Activated CD4-positive, alpha-beta T cell treated with anti-CD3 and anti-CD28 coated beads, Interleukin-2, Interleukin-6, amounts not matched to agents 100 ng/mL and 50 ng/mL, durations not matched to agents 16 hours and 8 hours (primary cell): Measurements from ENCODE around the gene NRP1.
"Not testable (repeated sequence)": the region's sequence is repeated elsewhere in the genome, so short reads cannot be mapped to it uniquely, and the experiment has no call there.

Source experiments
- DNase-seq: peaks from one replicate; pipeline ENCODE4 v3.0.0-alpha.2; 2020

Gene NRP1

DNA sequence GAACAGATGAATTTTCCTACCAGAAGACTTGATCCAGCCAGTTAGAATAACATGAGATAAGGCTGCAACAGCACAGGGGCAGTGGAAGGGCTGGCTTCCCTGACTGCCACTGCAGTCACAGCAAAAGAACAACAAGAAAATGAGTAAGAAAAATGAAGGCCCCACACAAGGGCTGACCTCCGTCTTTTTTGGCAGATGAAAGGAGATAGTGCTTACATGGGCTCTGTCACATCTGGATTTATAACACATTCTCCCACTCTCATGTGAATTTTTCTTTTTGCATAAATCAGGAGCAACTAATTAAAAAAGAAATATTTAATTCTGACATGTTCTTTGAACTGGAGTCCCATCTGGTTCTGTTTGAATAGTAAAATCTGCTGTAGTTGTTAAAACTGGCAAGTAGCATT lies 99.6 kb downstream of the NRP1 start:
- no peak for DNase-seq

DNA sequence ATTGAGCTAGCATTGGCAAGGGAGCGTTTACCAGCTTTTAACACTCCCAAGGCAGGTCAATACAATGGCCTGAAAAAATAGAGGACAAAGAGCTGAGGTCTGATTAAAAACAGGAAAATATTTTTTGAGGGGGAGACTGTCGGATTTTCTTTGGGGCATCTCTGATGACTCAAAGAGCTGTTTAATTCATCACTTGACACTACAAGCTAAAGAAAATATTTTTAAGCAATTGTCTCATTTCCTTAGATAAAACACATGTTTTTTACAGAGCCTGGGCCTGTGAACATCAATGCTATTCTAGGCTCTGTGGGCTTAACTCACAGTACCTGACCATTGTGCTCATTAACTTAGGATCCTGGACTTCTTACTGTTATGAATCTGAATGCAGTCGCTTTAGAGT lies 100.8 kb downstream of the NRP1 start:
- no peak for DNase-seq

DNA sequence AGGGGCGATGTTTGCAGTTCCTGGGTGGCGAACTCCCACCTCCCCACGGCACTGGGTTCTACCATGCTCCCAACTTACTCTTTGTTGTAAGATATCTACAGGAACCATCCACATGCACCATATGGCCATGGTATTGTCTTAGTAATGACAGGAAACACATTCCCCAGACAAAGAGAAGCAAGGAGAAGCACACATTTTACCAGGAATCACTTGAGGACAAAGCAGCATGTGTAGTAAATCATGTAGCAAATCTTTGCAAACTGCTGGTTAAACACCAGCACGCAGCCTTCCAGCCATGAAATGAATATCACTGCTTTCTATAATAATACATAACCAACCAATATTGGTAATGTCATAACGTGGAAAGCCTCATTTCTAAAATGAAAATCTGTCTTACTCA lies 101.2 kb downstream of the NRP1 start:
- DNase-seq: no peak

DNA sequence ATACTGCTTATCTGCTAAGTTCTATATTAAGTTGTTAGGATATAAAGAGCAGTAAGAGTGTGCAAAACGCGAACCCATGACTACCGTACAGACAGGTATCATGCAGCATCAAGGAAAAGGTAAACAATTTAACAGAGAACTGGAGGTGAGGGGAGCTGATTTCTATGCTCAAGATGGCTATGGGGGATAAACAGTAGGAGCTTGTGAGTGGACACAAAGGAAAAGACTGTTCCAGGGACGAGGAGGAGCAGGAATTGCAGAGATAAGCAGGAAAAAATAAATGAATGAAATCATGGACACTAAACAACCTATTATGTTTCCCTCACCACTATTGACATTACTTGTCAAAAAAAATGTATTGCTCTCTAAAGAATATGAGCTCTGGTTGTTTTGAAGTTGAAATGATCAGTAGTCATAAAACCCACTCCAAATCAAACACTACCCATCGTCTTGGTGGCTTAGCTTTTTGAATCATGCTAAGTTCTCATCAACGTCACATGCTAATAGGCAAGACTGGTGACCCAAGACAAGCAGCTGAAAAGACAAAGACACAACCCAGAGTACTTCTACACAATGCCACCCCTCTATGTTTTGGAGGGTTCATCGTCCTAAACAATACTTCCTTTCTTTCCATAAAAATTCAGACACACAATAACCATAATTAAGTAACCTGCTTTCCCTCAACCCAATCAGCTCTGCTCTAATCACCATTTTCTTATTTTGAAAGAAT lies 102.7 kb downstream of the NRP1 start:
- no peak for DNase-seq

DNA sequence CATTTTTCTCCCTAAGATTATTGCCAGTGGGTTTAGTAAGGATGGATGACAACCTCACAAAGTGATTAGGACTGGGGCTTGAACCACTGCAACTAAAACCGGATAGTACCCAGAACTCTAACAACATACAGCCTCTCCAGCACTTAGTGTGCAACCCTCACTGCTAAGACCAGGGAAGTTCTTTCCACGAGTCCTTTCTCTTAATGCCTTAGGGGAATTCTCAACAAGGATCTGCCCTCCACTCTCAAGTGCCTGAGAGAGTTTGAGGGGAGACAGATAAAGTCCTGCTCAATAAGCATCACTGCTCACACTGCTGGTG lies 104.6 kb downstream of the NRP1 start:
- no peak for DNase-seq

DNA sequence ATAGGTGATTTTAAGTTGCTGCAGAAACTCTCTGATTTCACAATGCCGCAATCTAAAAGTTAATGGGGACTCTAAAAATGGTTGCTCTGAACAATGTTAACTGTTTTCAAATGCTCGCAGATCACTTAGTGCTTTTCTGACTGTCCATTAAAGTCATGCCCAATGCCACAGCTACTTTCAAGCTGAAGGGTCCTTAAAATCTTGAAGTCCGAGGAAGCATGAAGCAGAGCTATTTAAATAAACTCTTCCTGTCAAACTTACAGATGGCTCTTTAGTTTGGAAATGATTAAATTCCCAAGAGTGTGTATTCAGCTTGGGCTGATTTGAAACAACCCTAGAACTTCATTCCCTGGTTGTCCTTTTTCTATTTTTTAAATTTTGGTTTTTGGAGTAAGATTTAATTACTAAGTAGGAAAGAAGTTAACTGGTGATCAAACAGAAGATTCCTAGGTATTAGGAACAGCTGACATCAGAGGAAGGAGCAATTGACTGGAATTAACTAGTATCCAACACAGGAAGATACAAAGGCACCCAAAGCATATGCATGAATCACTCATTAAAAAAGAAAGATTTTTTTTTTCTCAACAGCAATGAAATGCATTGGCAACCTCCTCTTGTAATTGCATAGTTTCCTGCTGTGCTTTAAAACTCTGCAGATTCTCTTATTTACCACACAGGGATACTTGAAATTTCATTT lies 105.1 kb downstream of the NRP1 start:
- DNase-seq: no peak

DNA sequence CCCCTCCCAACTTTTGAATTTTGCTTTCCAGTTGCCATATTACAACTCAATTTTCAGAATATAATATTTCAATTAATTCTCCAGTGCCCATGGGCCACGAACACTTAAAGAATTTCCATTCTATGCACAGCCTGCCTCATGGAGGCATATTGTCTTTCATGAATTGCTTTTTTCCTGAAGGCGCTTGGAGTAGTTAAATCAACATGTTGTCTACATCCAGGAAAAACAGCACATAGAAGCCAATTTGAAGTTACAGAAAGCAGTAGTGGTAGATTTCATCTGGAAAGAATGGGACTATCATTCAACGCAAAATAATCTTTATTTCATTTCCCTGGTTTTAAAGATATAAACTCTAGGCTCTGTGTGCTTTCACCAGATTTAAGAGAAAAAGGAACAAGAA lies 106.0 kb downstream of the NRP1 start:
- no peak for DNase-seq

DNA sequence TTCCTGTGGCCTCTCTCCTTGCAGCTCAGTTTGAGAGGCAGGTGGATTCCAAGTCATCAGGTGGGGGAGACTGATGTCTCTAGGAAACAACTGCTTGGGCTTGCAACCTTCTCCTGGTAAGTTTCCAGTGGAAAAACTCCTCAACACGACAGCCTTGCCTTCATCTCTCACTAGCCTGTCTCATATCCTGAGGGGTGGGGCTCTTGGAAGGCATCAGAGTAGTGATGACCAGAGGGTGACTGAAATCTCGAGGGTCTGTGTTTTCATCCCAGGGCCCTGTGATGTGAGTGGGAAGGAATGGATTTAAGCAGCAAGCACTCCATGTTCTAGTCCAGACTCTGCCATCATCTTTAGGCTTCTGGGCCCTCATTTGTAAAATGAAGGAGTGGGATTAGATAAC lies 107.0 kb downstream of the NRP1 start:
- no peak for DNase-seq

DNA sequence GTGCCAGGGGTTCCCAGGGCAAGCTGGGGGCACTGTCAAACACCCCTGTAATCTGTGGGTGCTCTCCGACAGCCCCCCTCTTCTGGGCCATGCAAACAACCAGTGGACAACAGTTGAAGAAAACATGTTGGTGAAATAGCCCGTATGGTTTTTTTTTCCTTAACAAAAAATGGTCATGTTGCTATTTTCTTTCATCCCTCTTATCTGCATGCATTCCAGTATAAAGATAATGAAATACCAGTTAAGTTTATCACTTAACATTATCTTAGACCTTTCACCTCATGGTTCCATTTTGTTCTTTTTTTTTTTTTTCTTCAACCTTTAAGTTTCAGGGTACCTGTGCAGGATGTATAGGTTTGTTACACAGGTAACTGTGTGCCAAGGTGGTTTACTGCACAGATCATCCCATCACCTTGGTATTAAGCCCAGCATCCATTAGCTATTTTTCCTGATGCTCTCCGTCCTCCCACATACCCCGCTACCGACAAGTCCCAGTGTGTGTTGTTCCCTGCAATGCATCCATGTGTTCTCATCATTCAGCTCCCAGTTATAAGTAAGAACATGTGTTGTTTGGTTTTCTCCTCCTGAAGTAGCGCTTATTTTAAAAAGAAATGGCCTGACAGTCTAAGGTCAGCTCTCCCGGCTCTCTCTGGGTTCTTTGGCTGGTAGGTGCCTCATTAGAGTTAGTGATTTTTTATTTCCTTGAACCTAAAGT lies 110.1 kb downstream of the NRP1 start:
- DNase-seq: no peak

DNA sequence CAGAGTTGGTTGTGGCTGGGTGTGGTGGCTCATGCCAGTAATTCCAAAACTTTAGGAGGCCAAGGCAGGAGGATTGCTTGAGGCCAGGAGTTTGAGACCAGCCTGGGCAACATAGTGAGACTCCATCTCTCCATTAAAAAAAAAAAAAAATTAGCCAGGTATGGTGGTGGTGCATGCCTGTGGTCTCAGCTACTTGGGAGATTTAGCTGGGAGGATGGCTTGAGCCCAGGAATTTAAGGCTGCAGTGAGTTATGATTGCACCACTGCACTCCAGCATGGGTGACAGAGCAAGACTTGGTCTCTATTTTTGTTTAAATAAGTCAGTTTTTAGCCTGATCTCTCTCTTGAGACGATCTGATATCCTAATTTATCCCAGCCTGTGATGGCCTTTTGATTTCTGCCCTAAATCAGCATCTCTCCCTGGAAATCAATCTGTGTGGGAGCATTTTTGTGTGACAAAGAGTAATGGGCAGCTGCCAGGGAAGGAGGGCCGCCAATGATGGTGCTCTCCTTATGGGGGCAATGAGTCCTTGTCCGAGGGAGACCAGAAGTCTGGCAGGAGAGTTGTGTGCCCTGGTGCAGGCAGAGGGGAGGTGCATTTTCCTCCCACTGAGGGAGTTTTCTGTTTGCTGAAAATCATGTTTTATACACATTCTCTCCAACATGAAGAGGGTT lies 111.0 kb downstream of the NRP1 start:
- DNase-seq: no peak

DNA sequence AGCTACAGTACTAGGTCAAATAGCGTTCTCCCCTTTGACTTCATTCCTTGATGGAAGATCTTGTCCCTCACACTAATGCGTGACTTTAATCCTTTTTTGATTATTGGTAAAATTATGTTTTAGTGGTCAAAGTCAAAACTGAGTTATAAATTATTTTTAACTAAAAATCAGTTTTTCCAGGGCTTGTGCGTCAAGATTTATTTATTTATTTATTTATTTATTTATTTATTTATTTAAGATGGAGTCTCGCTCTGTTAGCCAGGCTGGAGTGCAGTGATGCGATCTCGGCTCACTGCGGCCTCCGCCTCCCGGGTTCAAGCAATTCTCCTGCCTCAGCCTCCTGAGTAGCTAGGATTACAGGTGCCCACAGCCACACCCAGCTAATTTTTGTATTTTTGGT lies 112.2 kb downstream of the NRP1 start:
- DNase-seq: not testable (repeated sequence)

DNA sequence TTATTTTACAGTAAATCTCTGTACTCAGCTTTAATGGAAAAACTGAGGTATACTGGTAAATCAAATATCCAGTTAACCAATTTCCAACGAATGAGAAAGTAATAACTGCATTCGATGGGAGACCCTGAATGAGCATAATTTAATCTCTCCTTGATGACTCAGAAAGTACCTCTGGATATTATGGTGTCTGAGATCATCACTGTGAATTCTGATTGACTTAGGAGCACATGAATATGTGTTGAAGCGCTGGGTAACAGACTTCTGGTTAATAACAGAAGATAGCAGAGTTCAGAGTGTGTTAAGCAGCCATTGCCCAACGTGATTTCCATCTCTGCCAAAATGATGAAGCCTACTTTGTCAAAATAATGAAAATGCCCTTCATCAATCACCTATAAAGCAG lies 116.6 kb downstream of the NRP1 start:
- DNase-seq: no peak

DNA sequence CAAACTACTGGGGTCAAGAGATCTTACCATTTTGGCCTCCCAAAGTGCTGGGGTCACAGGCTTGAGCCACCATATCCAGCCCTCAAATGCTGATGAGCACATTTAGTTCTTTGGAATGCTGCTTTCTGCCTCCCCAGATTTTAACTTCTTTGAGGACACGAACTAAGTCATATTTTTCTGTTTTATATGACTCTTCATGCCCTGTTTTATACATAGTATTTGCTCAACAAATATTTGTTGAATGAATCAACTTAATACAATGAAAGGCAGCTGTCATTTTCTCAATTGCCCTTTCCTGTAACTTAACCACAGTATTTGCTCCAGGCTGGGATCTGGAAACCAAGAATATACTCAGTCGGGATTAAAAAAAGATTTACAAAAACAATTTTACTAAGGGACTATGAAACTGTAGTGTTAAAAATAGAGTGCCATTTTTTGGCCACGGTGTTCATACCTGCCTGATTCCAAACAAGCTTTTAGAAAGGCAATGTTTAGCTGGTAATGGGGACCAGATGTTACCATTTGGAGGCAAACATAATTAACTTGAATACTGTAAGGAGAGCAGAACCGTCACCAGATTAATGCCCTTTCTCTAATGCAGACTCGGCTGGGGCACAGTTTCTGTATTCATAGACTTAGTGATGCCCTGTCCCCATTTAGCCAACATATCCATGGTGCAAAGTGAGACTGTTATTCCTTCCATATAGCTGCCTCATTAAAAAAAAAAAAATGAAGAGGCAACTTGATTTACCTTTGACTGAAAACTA lies 117.6 kb downstream of the NRP1 start:
- no peak for DNase-seq

DNA sequence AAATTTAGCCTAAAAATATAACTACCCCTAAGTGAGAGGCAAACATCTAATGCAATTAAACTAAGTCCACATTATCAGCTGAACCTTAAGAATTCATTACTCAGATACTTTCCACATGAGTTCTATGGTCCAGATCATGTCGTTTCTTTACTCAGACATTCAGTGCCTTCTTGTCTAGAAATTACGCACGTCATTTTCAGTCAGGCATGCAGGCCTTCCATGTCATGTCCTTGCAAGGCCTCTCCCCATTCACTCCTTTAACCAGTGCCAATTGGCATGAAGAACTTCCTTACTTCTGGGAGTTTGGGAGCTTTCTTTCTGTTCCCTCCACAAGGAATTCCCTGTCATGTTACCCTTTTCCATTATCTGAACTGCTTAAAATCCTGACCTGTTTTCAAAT lies 118.8 kb downstream of the NRP1 start:
- no peak for DNase-seq

DNA sequence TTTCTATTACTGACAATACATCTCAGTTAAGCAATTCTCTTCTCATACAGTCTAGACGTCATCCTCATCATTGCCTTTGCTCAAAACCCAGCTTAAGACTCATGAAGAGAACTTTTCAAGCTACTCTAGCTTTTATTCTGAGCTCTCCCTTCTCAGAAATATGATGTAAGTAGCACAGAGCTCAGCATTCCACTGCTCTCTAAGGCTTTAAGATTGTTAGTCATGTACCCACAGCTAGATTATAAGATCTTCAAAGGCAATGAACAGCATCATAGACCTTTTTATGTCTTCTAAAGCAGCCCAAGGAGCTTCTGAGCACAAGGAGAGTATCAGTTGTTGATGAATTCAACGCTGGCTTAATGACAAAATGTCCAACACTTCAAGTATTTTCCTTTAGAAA lies 119.3 kb downstream of the NRP1 start:
- DNase-seq: no peak

DNA sequence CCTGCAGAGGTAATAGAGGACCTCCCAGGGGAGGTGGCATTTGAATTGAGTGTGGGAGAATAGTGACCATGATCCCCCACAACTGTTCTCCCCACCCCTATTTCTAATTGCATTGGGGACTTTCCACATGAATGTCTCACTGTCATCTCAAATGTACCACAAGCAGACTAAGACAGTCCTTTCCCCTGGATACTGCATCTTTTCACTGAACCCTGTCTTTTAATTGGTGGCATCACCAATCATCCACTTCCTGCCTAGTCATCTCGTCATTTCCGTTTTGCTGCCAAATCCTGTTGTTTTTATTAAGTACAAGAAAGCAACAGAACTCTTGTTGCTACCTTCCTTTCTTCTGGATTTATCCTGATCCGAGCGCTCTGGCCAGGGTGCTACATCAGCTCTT lies 120.3 kb downstream of the NRP1 start:
- peak; percentile 22 for DNase-seq

DNA sequence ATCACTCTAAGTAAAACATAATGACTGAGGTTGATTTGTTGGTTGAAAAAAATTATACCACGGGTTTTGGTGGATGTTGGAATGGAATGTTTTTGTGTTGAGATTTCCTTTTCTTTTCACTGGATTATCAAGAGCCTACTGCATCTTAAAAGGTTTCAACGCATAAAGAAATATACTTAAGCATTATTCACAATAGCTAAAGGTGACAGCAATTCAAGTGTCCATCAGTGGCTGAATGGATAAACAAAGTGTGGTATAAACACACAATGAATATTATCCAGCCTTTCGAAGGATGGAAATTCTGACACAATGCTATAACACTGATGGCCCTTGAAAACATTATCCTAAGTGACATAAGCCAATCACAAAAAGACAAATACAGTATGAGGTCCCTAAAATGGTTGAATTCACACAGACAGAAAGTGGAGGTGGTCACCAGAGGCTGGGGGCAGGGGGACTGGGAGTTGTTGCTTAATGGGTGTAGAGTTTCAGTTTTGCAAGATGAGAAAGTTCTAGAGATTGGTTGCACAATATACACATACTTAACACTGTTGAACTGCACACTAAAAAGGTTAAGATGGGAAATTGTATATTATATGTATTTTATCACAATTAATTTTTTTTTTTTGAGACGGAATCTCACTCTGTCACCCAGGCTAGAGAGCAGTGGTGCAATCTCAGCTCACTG lies 122.3 kb downstream of the NRP1 start:
- no peak for DNase-seq

DNA sequence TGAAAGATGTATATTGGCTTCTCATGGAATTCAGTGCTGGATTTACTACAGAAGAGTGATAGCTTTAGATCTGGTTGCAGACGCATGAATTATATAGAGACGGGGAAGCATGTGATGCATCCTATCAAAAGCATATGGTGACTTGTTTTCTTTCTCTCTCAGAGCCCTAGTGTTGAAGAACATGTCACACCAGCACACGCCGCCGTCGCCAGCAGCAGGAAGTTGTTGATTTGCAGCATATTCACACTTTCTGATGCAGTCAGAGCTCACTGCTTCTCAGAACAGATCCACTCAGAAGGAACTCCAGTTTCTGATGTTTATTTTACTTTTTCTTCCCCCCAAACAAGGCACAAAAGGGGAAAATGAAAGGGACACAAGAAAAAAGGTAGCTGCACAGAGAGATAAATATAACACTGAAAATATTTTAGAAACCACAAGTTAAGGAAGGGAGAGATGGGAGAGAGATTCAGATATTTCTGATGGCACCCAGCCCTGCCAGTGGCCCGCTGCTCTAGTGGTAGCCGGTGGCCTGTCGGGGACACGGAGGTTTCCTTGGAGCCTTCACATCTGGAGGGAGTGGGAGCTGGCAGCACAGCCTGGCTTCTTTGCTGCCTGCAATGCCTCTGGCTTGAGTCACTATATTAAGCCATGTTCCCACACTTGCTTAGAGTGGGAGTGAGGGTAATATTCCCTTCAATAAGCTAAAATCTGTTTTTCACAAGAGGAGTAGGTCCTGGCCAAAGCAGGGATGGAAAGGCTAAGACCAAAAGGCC lies 123.2 kb downstream of the NRP1 start:
- peak; percentile 33 for DNase-seq

DNA sequence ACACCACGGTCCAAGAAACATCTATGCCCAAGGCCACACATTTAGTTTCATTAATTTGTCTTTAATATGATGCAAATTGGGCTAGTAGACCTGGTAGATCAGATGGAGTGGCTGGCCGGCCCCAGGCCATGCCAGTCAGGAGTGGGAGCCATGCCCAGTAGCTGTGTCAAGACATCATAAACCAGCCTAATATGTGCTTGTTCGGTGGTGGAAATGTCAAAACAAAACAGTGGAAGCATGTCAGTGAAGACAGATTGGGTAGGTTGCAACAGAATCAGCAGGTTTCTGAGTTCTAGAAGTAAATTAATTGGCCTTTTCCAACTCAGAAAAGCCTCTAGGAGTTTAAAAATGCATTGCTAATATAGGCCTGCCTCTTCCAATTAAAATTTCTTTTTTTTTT lies 124.7 kb downstream of the NRP1 start:
- DNase-seq: no peak

DNA sequence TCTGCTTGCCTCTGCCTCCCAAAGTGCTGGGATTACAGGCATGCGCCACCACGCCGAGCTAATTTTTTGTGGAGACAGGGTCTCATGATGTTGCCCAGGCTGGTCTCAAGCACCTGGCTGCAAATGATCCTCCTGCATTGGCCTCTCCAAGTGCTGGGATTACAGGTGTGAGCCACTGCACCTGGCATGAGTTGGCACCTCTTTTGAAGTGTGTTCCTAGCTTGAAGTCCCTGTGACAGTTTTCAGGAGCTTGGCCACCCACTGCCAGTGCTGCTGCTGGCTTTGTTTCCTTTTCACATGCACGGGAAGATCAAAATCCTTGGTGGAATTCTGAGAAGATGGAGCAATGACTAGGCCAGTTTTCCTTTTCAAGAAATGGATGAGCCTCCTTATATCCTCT lies 126.3 kb downstream of the NRP1 start:
- DNase-seq: no peak

DNA sequence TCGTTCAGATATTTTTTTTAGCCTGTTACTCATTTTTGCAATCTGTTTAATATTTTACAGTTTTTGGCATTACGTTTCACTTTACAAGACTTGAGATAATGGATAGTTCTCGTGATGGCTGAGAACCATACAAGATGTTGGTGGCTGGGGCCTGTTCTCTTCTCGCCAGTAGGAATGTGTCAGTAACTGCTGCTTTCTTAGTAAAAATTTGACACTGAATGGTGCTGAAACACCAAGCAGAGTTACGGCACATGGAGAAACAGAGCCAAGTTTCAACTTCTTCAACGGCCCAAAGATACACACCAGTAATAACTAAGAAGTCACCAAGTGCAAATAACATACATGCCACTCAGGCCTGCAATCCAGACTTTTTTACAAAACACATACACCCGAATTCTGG lies 130.4 kb downstream of the NRP1 start:
- DNase-seq: no peak

DNA sequence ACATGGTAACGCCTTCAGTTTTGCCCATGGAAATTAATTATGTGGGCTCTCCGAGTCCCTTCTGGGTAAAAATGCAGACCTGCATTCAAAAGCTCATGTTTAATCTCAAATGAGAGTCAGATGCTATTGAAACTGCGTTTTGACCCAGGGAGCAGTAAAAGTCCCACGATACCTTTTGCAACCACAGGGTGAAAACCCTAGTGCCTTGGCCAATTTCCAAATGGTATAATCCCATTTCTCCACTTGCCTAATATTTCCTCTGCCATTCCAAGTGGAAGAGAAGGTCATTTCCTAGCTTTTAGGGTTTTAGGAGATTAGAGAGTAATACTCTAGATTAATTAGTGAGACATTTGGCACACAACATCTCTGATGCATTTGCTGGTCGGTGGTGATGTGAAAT lies 132.5 kb downstream of the NRP1 start:
- no peak for DNase-seq
